Muscle of back (tissue), 11 donors: Measurements from ENCODE around the gene SPC24. TPM values are rescaled to one million over a fixed set of nuclear protein-coding genes. Genes with fewer than 3 reads are reported as not detected.
"Not testable (repeated sequence)": the region's sequence is repeated elsewhere in the genome, so short reads cannot be mapped to it uniquely, and the experiment has no call there.

Experiments used
- DNase-seq, 3 donors: peaks; one replicate each; pipeline versions ENCODE4 v3.0.0 to v3.0.0-alpha.2; 2013
- polyA plus RNA-seq, 10 donors: library from polyadenylated mRNA; unstranded; fragments of 120-200 nt; gene quantifications; one replicate each; pipeline ENCODE4 v1.2.1, GENCODE V29; 2013; ENCODE audit not compliant: insufficient read length in 10 of 10

The SPC24 gene
- polyA plus RNA-seq, 10 donors, result 6.9 to 19.2 (median 11.4) TPM

DNA sequence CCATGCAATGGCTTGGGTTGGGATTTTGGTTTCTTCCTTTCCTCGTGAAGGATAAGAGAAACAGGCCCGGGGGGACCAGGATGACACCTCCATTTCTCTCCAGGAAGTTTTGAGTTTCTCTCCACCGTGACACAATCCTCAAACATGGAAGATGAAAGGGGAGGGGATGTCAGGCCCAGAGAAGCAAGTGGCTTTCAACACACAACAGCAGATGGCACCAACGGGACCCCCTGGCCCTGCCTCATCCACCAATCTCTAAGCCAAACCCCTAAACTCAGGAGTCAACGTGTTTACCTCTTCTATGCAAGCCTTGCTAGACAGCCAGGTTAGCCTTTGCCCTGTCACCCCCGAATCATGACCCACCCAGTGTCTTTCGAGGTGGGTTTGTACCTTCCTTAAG, 24.1 kb downstream of the SPC24 start:
- DNase-seq, result no peak

DNA sequence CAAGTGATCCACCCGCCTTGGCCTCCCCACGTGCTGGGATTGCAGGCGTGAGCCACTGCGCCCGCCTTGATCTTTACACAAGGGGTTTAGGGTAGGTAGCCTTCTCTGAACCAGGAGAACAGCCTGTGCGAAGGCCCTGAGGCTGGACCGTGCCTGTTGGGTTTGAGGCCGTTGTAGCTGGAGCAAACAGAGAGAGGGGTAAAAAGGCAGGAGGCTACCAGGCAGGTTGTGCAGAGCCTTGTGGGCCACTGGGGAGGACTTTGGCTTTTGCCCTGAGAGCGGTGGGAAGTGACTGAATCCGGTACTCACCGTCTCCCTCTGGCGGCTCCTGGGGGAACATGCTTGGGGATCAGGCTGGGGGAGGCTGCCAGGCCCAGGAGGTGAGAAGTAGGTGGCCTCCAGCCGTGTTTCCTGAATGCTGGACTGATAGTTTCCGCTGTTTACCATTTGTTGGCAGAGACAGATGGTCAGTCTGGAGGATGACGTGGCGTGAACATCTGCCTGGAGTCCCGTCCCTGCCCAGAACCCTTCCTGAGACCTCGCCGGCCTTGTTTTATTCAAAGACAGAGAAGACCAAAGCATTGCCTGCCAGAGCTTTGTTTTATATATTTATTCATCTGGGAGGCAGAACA, 24.6 kb downstream of the SPC24 start:
- peak; percentile 49 to 86 (median 74) for DNase-seq

GRCh38 chr19:11127905-11128304, 27.7 kb downstream of the SPC24 start:
- no peak for DNase-seq

DNA sequence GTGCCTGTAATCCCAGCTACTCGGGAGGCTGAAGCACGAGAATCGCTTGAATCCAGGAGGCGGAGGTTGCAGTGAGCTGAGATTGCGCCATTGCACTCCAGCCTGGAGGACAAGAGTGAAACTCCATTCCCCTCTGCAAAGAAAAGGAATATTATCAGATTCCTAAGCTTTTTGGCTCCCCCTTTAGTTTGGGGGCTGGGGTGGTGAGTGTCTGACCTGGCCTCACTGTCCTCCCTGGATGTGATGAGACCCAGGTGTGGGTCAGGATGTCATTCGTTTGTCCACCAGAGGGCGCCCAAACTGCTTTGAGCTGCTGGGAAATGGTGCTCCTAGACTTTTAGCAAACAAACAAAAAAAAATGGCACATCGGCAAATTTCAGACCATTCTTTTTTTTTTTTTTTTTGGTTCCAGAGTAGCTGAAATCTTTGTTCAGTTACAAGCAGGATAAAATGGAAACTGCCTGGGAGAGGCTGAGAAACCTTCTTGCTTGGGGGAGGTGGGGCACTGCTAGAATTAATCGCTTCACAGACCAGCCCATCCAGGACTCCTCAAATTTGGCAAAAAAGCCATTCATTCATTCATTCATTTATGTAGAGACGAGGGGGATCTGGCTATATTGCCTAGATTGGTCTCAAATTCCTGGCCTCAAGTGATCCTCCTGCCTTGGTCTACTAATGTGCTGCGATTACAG, 29.4 kb downstream of the SPC24 start:
- DNase-seq, result peak; percentile 70 to 85 (median 81)

- DNase-seq, result not testable (repeated sequence)
These were observed 31.4 kb downstream of the SPC24 start for GRCh38 chr19:11124157-11124556.

DNA sequence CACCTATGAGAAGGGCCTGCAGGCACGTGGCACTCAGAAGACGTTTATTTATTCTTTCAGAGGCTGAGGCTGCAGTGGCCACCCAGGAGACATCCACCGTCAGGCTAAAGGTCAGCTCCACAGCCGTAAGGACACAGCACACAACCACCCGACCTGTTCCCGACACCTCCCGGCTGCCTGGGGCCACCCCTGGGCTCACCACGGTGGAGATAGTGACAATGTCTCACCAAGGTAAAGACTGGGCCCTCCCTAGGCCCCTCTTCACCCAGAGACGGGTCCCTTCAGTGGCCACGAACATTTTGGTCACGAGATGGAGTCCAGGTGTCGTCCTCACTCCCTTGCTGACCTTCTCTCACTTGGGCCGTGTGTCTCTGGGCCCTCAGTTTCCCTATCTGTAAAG, 32.5 kb downstream of the SPC24 start:
- no peak for DNase-seq

GRCh38 chr19:11121963-11122362, 33.6 kb downstream of the SPC24 start:
- not testable (repeated sequence) for DNase-seq

- DNase-seq, result no peak
These were observed 39.1 kb downstream of the SPC24 start for GRCh38 chr19:11116507-11116906.

DNA sequence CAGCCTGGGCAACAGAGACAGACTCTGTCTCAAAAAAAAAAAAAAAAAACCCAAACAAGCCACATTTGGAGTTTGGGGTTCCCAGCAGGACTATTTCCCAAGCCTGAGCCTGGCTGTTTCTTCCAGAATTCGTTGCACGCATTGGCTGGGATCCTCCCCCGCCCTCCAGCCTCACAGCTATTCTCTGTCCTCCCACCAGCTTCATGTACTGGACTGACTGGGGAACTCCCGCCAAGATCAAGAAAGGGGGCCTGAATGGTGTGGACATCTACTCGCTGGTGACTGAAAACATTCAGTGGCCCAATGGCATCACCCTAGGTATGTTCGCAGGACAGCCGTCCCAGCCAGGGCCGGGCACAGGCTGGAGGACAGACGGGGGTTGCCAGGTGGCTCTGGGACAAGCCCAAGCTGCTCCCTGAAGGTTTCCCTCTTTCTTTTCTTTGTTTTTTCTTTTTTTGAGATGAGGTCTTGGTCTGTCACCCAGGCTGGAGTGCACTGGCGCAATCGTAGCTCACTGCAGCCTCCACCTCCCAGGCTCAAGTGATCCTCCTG, 39.6 kb downstream of the SPC24 start:
- no peak for DNase-seq

- no peak for DNase-seq
These were observed 40.5 kb downstream of the SPC24 start for GRCh38 chr19:11115042-11115441.

GRCh38 chr19:11113140-11113708, 42.4 kb downstream of the SPC24 start:
- no peak for DNase-seq

DNA sequence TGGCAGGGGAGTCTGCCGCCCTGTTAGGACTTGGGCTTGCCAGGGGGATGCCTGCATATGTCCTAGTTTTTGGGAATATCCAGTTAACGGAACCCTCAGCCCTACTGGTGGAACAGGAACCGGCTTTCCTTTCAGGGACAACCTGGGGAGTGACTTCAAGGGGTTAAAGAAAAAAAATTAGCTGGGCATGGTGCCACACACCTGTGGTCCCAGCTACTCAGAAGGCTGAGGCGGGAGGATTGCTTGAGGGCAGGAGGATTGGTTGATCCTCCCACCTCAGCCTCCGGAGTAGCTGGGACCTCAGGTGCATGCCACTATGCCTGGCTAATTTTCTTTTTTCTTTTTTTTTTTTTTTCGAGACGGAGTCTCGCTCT, 43.8 kb downstream of the SPC24 start:
- no peak for DNase-seq

DNA sequence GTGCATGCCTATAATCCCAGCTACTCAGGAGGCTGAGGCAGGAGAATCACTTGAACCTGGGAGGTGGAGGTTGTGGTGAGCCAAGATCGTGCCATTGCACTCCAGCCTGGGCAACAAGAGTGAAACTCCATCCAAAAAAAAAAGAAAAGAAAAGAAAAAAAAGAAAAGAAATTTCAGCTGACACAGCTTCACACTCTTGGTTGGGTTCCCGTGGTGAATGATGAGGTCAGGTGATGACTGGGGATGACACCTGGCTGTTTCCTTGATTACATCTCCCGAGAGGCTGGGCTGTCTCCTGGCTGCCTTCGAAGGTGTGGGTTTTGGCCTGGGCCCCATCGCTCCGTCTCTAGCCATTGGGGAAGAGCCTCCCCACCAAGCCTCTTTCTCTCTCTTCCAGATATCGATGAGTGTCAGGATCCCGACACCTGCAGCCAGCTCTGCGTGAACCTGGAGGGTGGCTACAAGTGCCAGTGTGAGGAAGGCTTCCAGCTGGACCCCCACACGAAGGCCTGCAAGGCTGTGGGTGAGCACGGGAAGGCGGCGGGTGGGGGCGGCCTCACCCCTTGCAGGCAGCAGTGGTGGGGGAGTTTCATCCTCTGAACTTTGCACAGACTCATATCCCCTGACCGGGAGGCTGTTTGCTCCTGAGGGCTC, 44.3 kb downstream of the SPC24 start:
- DNase-seq, result no peak

DNA sequence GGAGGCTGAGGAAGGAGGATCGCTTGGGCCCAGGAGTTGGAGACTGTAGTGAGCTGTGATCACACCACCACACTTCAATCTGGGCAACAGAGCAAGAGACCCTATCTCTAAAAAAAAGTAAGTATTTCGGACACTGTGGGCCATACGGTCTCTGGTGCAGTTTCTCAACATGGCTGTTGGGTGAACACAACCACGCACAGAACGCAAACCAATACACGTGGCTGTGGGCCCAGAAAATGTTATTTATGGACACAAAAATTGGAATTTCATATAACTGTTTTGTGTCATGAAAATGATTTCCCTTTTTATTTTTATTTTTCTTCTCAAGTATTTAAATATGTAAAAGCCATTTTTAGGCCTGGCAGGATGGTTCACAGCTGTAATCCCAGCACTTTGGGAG, 46.8 kb downstream of the SPC24 start:
- DNase-seq, result no peak

DNA sequence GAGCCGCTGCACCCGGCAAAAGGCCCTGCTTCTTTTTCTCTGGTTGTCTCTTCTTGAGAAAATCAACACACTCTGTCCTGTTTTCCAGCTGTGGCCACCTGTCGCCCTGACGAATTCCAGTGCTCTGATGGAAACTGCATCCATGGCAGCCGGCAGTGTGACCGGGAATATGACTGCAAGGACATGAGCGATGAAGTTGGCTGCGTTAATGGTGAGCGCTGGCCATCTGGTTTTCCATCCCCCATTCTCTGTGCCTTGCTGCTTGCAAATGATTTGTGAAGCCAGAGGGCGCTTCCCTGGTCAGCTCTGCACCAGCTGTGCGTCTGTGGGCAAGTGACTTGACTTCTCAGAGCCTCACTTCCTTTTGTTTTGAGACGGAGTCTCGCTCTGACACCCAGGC, 49.1 kb downstream of the SPC24 start:
- DNase-seq, result peak in 2 of 3 donors; percentile 53 to 71

DNA sequence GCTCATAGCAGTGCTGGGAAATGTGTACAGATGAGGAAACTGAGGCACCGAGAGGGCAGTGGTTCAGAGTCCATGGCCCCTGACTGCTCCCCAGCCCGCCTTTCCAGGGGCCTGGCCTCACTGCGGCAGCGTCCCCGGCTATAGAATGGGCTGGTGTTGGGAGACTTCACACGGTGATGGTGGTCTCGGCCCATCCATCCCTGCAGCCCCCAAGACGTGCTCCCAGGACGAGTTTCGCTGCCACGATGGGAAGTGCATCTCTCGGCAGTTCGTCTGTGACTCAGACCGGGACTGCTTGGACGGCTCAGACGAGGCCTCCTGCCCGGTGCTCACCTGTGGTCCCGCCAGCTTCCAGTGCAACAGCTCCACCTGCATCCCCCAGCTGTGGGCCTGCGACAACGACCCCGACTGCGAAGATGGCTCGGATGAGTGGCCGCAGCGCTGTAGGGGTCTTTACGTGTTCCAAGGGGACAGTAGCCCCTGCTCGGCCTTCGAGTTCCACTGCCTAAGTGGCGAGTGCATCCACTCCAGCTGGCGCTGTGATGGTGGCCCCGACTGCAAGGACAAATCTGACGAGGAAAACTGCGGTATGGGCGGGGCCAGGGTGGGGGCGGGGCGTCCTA, 50.5 kb downstream of the SPC24 start:
- no peak for DNase-seq

DNA sequence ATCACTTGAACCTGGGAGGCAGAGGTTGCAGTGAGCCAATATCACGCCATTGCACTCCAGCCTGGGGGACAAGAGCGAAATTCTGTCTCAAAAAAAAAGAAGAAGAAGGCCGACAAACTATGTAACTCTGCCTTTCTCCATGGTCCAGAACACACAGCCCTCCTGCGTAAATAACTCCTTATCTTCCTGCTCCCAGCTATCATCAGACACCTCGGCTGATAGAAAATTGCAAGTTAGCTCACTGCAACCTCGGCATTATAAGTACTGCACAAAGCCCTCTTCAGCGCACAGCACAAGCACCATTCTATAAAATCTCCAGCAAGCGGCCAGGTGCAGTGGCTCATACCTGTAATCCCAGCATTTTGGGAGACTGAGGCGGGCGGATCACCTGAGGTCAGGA, 51.9 kb downstream of the SPC24 start:
- DNase-seq, result not testable (repeated sequence)

- no peak for DNase-seq
These were observed 52.6 kb downstream of the SPC24 start for GRCh38 chr19:11102944-11103343.

DNA sequence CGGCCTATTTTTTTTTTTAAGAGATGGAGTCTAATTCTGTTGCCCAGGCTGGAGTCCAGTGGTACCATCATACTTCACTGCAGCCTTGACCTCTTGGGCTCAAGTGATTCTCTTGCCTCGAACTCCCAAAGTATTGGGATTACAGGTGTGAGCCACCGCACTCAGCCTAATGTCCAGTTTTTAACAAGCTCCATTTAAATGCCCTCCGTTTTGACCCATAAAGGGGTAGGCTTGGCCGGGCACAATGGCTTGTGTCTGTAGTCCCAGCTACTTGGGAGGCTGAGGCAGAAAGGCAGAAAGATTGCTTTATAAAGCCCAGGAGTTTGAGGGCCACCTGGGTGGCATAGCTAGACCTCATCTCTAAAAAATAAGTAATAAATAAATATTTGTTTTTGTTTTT, 54.5 kb downstream of the SPC24 start:
- DNase-seq, result no peak

- DNase-seq, result peak in 2 of 3 donors; percentile 18 to 66
These were observed 55.5 kb downstream of the SPC24 start for GRCh38 chr19:11100049-11100448.

GRCh38 chr19:11098861-11099260, 56.7 kb downstream of the SPC24 start:
- DNase-seq, result no peak

GRCh38 chr19:11098327-11098726, 57.3 kb downstream of the SPC24 start:
- no peak for DNase-seq
